Cardiac muscle cell (in vitro differentiated cells and primary cell): ENCODE data around the gene CDC40. TPM values are rescaled to one million over a fixed set of nuclear protein-coding genes. Genes with fewer than 3 reads are reported as not detected.

Source experiments
- DNase-seq, 2 donors: peaks; one replicate each; pipeline versions ENCODE4 v3.0.0 to v3.0.0-alpha.2; 2010 to 2017; ENCODE audit warnings: low read depth in 1 of 2, low spot score in 1 of 2
- H3K27ac ChIP-seq: fragments of 200-600 bp; sonication (generic); 2 replicates; pipeline ENCODE4 v1.5.1; 2016
- H3K27me3 ChIP-seq: fragments of 200-600 bp; sonication (generic); 2 replicates; pipeline ENCODE4 v1.6.0; 2016; ENCODE audit warnings: control low read depth
- H3K36me3 ChIP-seq: fragments of 200-600 bp; sonication (generic); 2 replicates; pipeline ENCODE4 v1.5.1; 2016; ENCODE audit warnings: control low read depth
- H3K4me1 ChIP-seq: fragments of 200-600 bp; sonication (generic); 2 replicates; pipeline ENCODE4 v1.8.1; 2017; ENCODE audit warnings: low read depth, mild to moderate bottlenecking, mixed run types
- H3K4me3 ChIP-seq: fragments of 200-600 bp; sonication (generic); 2 replicates; pipeline ENCODE4 v1.5.1; 2016; ENCODE audit warnings: mild to moderate bottlenecking
- H3K9me3 ChIP-seq: fragments of 200-600 bp; sonication (generic); 2 replicates; pipeline ENCODE4 v1.5.1; 2017; ENCODE audit warnings: low read depth, mild to moderate bottlenecking, control low read depth
- polyA plus RNA-seq: library from polyadenylated mRNA; unstranded; fragments of >200 nt; fragmentation: Nextera tagmentation; extraction: Ambion mirVana; gene quantifications from 2 replicates; pipeline ENCODE4 v1.2.1, GENCODE V29; 2016
- total RNA-seq: library from RNA; depleted of rRNA; stranded (reverse); fragments of >200 nt; gene quantifications from 2 replicates; pipeline ENCODE4 v1.2.3, GENCODE V29; 2016
- TF ChIP-seq, protein P1 (sequence below): IDR thresholded peaks from 2 replicates; pipeline ENCODE4 v1.5.1; 2012; ENCODE audit warnings: low read depth, mild to moderate bottlenecking, low read length

Gene CDC40
- total and polyA plus RNA-seq, 2 experiments from 2014 or later = 13.5 to 13.6 TPM

DNA sequence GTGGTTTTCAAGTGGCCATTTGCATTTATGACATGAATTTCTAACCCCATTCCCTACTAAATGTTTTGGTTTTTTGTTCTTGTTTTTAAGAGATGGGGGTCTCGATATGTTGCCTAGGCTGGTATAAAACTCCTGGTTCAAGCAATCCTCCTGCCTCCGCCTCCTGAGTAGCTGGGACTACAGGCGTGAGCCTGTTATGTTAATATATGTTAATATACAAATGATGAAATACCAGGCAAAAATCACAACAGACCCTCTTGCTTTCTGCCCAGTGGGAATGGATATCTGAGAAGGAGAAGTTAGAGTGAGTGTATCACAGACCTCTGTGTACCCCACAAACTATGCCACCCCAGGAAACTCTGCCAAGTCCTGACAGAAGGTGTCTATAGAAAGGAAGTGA is 66.2 kb downstream of the CDC40 start:
- Histone ChIP-seq H3K36me3 (no peaks in the 10 kb centered on the region), H3K27me3 (no peaks in the 10 kb centered on the region), H3K4me1 (no peaks in the 10 kb centered on the region), H3K9me3 (no peaks in the 10 kb centered on the region), H3K4me3 (no peak overlapping the region), H3K27ac (no peak overlapping the region)
- DNase-seq = no peak
- TF ChIP-seq, protein P1, sequence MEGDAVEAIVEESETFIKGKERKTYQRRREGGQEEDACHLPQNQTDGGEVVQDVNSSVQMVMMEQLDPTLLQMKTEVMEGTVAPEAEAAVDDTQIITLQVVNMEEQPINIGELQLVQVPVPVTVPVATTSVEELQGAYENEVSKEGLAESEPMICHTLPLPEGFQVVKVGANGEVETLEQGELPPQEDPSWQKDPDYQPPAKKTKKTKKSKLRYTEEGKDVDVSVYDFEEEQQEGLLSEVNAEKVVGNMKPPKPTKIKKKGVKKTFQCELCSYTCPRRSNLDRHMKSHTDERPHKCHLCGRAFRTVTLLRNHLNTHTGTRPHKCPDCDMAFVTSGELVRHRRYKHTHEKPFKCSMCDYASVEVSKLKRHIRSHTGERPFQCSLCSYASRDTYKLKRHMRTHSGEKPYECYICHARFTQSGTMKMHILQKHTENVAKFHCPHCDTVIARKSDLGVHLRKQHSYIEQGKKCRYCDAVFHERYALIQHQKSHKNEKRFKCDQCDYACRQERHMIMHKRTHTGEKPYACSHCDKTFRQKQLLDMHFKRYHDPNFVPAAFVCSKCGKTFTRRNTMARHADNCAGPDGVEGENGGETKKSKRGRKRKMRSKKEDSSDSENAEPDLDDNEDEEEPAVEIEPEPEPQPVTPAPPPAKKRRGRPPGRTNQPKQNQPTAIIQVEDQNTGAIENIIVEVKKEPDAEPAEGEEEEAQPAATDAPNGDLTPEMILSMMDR = no peak

DNA sequence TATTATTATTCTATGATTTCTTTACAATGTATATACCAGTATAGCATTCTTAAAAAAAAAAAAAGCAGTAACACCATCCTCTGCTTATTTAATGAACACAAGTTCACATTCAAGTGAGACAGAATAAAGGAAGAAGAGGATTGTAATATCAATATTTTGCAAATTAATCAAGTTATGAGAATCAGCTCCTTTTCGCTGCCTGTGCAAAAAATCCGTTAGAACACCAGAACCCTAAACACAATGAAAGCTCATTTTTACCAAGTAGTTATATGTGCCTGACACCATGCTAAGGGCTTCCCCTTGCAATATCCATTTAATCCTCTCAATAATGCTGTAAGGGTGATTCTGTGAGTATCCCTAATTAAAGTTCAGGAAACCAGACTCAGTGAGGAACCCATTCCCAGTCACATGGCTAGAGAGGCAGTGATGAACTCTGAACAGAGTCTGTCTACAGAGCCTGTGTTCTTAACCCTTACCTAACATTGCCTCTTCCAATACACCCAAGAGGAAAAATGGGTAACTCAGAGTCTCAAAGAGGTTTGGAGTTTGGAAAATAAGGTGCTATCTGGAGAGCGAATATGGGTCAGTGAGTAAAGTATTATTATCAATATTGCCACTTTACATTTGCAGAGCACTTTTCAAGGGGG is 66.8 kb downstream of the CDC40 start:
- no peak for DNase-seq
- Histone ChIP-seq H3K27me3 (no peaks in the 10 kb centered on the region), H3K27ac (no peak overlapping the region), H3K4me1 (no peaks in the 10 kb centered on the region), H3K9me3 (no peaks in the 10 kb centered on the region), H3K4me3 (no peak overlapping the region), H3K36me3 (no peaks in the 10 kb centered on the region)
- TF ChIP-seq, protein P1 = no peak

DNA sequence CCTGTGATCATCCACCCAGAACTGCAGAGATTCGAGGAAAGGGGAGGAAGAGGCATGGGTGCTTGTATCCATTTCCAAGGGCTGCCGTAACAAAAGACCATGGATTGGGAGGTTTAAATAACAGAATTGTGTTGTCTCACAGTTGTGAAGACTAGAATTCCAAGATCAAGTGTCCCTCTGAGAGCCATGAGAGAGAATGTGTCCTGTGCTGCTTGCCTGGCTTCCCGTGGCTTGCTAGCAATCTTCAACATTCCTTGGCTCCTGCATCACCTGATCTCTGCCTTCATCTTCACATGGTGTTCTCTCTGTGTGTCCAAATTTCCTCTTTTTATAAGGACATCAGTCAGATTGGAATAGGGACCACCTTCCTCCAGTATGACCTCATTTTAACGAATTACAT is 69.8 kb downstream of the CDC40 start:
- Histone ChIP-seq H3K27ac (no peak overlapping the region), H3K27me3 (no peaks in the 10 kb centered on the region), H3K4me3 (no peak overlapping the region), H3K9me3 (no peaks in the 10 kb centered on the region), H3K36me3 (no peaks in the 10 kb centered on the region), H3K4me1 (no peaks in the 10 kb centered on the region)
- no peak for DNase-seq
- TF ChIP-seq, protein P1 = no peak

DNA sequence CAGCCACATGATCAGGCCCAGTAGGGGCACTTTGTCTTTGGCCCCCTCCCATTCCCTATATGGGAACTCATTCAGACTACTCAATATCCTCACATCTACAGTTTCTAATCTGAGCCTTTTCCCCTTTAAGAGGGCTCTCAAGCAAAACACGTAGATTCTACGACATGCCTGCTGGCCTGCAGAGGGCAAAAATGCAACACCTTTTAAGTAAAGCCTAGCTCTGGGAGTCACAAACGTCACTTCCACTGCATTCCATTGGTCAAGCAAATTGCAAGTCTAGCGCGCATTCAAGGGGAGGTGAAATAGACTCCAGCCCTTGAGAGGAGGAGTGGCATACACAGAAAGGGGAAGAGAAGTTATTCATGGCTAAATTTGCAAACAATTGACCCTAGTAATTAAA is 70.6 kb downstream of the CDC40 start:
- Histone ChIP-seq H3K36me3 (no peaks in the 10 kb centered on the region), H3K27me3 (no peaks in the 10 kb centered on the region), H3K4me1 (no peaks in the 10 kb centered on the region), H3K4me3 (no peak overlapping the region), H3K27ac (no peak overlapping the region), H3K9me3 (no peaks in the 10 kb centered on the region)
- DNase-seq = peak in 1 of 2 donors; percentile 21
- TF ChIP-seq, protein P1 = no peak

DNA sequence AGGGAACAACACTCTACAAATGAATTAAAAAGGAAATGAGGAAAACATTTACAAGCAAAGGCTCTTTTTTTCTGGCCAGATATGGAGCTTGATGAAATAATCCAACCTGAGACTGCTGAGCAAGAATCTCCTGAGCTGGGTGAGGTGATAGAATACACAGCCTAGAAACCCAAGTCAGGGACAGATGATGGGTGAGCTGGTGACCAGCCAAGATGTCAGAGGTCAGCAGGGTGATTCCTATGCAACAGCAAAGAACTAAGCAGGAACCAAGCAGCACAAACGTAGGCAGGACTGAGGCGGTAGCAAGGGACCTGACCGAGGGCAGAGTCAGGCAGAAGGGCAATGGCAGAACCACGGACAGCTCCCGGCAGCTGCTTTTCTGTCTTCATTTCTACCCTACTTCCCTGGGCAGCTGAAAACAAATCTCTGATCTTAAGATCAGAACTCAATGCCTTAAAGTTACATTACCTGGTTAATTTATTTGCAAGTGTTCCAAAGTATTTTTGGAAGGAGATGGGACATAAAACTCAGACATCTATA is 75.1 kb downstream of the CDC40 start:
- no peaks in the 10 kb centered on the region for H3K27me3 ChIP-seq
- no peaks in the 10 kb centered on the region for H3K4me1 ChIP-seq
- TF ChIP-seq, protein P1 = no peak
- H3K4me3 ChIP-seq = no peak overlapping the region
- H3K9me3 ChIP-seq = no peaks in the 10 kb centered on the region
- H3K36me3 ChIP-seq = no peaks in the 10 kb centered on the region
- peak; percentile 54 to 78 for DNase-seq
- H3K27ac ChIP-seq = no peak overlapping the region
